Upper lobe of left lung (tissue), 6 donors: ENCODE data around the gene PPP3CA. TPM values are rescaled to one million over a fixed set of nuclear protein-coding genes. Genes with fewer than 3 reads are reported as not detected.
"Not testable (repeated sequence)": the region's sequence is repeated elsewhere in the genome, so short reads cannot be mapped to it uniquely, and the experiment has no call there.

Experiments used
- ATAC-seq, 2 donors: fragments of 200-7000 bp; cut with Tn5 transposase; one replicate each; pipeline ENCODE4 v1.9.1; 2022; ENCODE audit warnings: mild to moderate bottlenecking in 2 of 2, moderate library complexity in 2 of 2; ENCODE audit not compliant: low FRiP score in 2 of 2
- DNase-seq, 2 donors: peaks; one replicate each; pipeline ENCODE4 v3.0.0-alpha.2; 2019 to 2020
- H3K27ac ChIP-seq, 4 donors: fragments of 200-600 bp; sonication (generic); one replicate each; pipeline ENCODE4 v1.5.1; 2016 to 2019
- H3K27me3 ChIP-seq, 4 donors: fragments of 200-600 bp; sonication (generic); one replicate each; pipeline ENCODE4 v1.5.1; 2017 to 2019
- H3K36me3 ChIP-seq, 4 donors: fragments of 200-600 bp; sonication (generic); one replicate each; pipeline ENCODE4 v1.5.1; 2016 to 2019
- H3K4me1 ChIP-seq, 4 donors: fragments of 200-600 bp; sonication (generic); one replicate each; pipeline ENCODE4 v1.5.1; 2018 to 2019
- H3K4me3 ChIP-seq, 4 donors: fragments of 200-600 bp; sonication (generic); one replicate each; pipeline ENCODE4 v1.5.1; 2017 to 2019; ENCODE audit warnings: mild to moderate bottlenecking in 2 of 4, moderate library complexity in 1 of 4
- H3K9me3 ChIP-seq, 4 donors: fragments of 200-600 bp; sonication (generic); one replicate each; pipeline ENCODE4 v1.5.1; 2018 to 2019
- EP300 ChIP-seq, 4 donors: sonication (generic); formaldehyde crosslinking; IDR thresholded peaks; one replicate each; pipeline ENCODE4 v1.5.1; 2017; ENCODE audit warnings: antibody characterized with exemption in 4 of 4, control low read depth in 2 of 4
- POLR2A ChIP-seq, 4 donors: fragments of 450-650 bp; IDR thresholded peaks; one replicate each; pipeline ENCODE4 v1.5.1; 2016 to 2017; ENCODE audit warnings: antibody characterized with exemption in 4 of 4, mild to moderate bottlenecking in 2 of 4
- POLR2AphosphoS5 ChIP-seq, 2 donors: sonication (generic); formaldehyde crosslinking; IDR thresholded peaks; one replicate each; pipeline ENCODE4 v1.5.1; 2017; ENCODE audit warnings: antibody characterized with exemption in 2 of 2
- WGBS, 2 donors: methylation state at CpG; one replicate each; pipeline ENCODE4 v1.1.5; 2017 to 2018; 5-methylcytosine and 5-hydroxymethylcytosine counted together
- total RNA-seq, 6 donors: library from RNA; depleted of rRNA in 4 of 6; stranded (reverse); fragments of >200 nt in 4 of 6; gene quantifications; one replicate each; pipeline versions ENCODE4 v1.1.0 to v1.2.1, GENCODE V29; 2016 to 2021
- TF ChIP-seq, protein P1 (sequence below), 6 experiments: fragments of 450-650 bp in 4 of 6; fragments of 200-600 bp in 2 of 6; sonication (generic) in 2 of 6; IDR thresholded peaks; one replicate each; pipeline ENCODE4 v1.5.1; 2016 to 2019; ENCODE audit warnings: antibody characterized with exemption in 6 of 6
- donor health status: DM: no; HTN: no; CAD: no; lungs with moderate emphysema.
- donor health status: DM: no; HTN: yes; CAD: no; lungs with severe emphysema.

Gene PPP3CA
- total RNA-seq, 6 donors from 2014 or later: 28.3 to 62.0 (median 50.0) TPM

DNA sequence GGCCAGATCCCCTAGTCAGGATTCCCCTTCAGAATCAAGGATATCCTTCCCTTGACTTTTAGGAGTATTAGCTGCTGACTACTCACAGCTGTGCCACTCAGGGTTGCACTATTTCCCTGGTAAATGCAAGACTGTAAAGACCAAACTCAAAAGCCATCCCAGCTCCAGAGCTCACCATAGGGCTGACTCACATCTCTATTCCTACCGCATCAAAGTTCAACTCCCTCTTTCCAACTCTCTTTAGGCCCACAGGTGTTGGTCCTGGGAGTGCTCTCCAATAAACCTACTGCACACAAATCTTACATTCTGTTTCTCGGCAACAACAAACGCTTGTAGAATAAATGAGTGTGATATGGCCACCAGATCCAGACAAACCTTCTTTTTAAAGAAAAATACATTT lies 109.6 kb downstream of the PPP3CA start:
- TF ChIP-seq POLR2A (IDR thresholded peaks at IDR 0.05) (no peak), EP300 (IDR thresholded peaks at IDR 0.05) (no peak), POLR2AphosphoS5 (IDR thresholded peaks at IDR 0.05) (no peak)
- TF ChIP-seq, protein P1, sequence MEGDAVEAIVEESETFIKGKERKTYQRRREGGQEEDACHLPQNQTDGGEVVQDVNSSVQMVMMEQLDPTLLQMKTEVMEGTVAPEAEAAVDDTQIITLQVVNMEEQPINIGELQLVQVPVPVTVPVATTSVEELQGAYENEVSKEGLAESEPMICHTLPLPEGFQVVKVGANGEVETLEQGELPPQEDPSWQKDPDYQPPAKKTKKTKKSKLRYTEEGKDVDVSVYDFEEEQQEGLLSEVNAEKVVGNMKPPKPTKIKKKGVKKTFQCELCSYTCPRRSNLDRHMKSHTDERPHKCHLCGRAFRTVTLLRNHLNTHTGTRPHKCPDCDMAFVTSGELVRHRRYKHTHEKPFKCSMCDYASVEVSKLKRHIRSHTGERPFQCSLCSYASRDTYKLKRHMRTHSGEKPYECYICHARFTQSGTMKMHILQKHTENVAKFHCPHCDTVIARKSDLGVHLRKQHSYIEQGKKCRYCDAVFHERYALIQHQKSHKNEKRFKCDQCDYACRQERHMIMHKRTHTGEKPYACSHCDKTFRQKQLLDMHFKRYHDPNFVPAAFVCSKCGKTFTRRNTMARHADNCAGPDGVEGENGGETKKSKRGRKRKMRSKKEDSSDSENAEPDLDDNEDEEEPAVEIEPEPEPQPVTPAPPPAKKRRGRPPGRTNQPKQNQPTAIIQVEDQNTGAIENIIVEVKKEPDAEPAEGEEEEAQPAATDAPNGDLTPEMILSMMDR (IDR thresholded peaks at IDR 0.05): no peak
- 94 to 98% methylated on average over 3 of the region's 3 CpGs for WGBS, 2 donors
- Histone ChIP-seq H3K27ac (no peak overlapping the region), H3K4me1 (peaks cover 8 to 22% (median 16%) of the 10 kb centered on the region in 4 donors), H3K27me3 (no peaks in the 10 kb centered on the region), H3K36me3 (no peaks in the 10 kb centered on the region), H3K9me3 (no peaks in the 10 kb centered on the region), H3K4me3 (no peak overlapping the region)
- ATAC-seq (no peak), DNase-seq (no peak)

DNA sequence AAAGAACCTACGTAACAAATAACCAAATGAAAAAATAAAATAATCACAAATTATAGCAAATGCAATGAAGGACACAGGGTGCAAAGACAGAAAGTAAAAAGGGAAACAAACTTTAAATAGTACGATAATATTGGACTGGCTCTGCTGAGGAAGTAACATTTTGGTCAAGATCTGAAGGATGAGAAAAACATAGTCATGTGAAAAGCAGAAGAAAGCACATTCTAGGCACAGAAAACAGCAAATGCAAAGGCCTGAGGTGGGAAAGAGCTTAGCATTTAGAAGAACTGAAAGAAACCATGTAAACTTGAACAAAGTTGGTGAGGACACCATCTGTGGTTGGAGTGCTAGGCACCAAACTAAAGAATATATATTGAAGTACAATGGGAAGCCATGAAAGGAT lies 111.2 kb downstream of the PPP3CA start:
- WGBS, 2 donors: 85 to 89% methylated on average over 2 of the region's 2 CpGs
- H3K4me3 ChIP-seq: no peak overlapping the region
- H3K4me1 ChIP-seq: peaks cover 10 to 29% (median 16%) of the 10 kb centered on the region in 4 donors
- TF ChIP-seq POLR2AphosphoS5 (IDR thresholded peaks at IDR 0.05): no peak
- TF ChIP-seq, protein P1 (IDR thresholded peaks at IDR 0.05): no peak
- TF ChIP-seq EP300 (IDR thresholded peaks at IDR 0.05): no peak
- TF ChIP-seq POLR2A (IDR thresholded peaks at IDR 0.05): no peak
- no peak overlapping the region for H3K27ac ChIP-seq
- no peaks in the 10 kb centered on the region for H3K27me3 ChIP-seq
- ATAC-seq: no peak
- no peaks in the 10 kb centered on the region for H3K9me3 ChIP-seq
- H3K36me3 ChIP-seq: no peaks in the 10 kb centered on the region
- DNase-seq: no peak

DNA sequence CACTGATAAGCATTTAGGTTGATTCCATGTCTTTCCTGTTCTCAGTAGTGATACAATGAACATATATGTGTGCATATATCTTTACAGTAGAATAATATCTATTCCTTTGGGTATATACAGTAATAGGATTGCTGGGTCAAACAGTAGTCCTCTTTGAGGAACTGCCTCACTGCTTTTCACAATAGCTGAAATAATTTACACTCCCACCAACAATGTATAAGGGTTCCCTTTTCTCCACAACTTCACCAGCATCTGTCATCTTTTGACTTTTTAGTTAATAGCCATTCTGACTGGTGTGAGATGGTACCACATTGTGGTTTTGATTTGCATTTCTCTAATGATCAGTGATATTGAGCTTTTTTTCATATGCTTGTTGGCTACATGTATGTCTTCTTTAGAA lies 113.2 kb downstream of the PPP3CA start:
- DNase-seq, H3K9me3 ChIP-seq, H3K4me3 ChIP-seq, H3K27ac ChIP-seq, ATAC-seq, H3K36me3 ChIP-seq, H3K27me3 ChIP-seq: not testable (repeated sequence)
- peaks cover 9 to 24% (median 13%) of the 10 kb centered on the region in 4 donors for H3K4me1 ChIP-seq

DNA sequence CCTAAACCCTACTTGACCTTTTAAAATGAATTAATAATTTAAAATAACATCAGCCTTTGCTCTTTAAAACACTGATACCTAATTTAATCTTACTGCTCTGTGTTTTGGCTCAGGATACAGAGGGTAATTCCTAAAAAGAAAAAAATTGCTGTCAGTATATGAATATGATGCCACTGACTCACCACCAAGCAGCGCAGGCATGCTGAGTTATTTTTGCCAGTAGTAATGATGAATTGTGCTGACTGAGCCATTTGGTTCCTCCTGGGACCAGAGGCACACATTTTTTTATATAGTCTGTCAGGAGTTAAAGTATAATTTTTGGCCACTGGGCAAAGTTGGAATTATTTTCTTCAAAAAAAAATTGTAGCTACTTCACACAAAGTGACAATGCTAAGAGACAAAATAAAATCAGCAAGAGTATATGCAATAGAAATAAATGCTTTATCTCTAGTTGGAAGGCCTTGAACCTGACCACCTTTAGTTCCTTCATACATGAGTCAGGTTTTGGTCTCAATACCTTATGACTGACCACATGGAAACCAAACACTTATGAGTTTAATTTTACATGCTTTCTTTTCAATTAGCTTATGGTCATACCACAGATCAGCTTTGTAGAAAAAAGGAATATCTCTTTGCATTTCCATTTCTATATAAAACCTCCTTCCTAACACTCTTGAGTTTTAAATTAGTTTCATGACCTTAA lies 115.1 kb downstream of the PPP3CA start:
- DNase-seq (peak in 1 of 2 donors; percentile 22), ATAC-seq (peak in 1 of 2 donors; percentile 82)
- Histone ChIP-seq H3K27ac (no peak overlapping the region), H3K9me3 (no peaks in the 10 kb centered on the region), H3K27me3 (no peaks in the 10 kb centered on the region), H3K4me3 (no peak overlapping the region), H3K36me3 (no peaks in the 10 kb centered on the region), H3K4me1 (peaks cover 0 to 9% (median 4%) of the 10 kb centered on the region in 4 donors)
- TF ChIP-seq, protein P1 (IDR thresholded peaks at IDR 0.05): no peak
- no peak for TF ChIP-seq POLR2A (IDR thresholded peaks at IDR 0.05)
- TF ChIP-seq EP300 (IDR thresholded peaks at IDR 0.05): no peak
- no peak for TF ChIP-seq POLR2AphosphoS5 (IDR thresholded peaks at IDR 0.05)
- 88% methylated on average over 1 of the region's 1 CpG for WGBS, 2 donors

GRCh38 chr4:101230801-101231426 lies 116.4 kb downstream of the PPP3CA start:
- WGBS, 2 donors: 87 to 92% methylated on average over 3 of the region's 3 CpGs
- Histone ChIP-seq H3K36me3 (no peaks in the 10 kb centered on the region), H3K9me3 (no peaks in the 10 kb centered on the region), H3K27ac (no peak overlapping the region), H3K4me3 (no peak overlapping the region), H3K27me3 (no peaks in the 10 kb centered on the region), H3K4me1 (peaks cover 0 to 6% (median 3%) of the 10 kb centered on the region in 4 donors)
- no peak for DNase-seq
- no peak for ATAC-seq
- TF ChIP-seq POLR2AphosphoS5 (IDR thresholded peaks at IDR 0.05): no peak
- TF ChIP-seq, protein P1 (IDR thresholded peaks at IDR 0.05): no peak
- TF ChIP-seq POLR2A (IDR thresholded peaks at IDR 0.05): no peak
- TF ChIP-seq EP300 (IDR thresholded peaks at IDR 0.05): no peak
